ENCODE data around the gene GNL1. TPM values are rescaled to one million over a fixed set of nuclear protein-coding genes. Genes with fewer than 3 reads are reported as not detected.

Gene GNL1
- total and polyA plus RNA-seq, 10 of the 15 experiments (the other 5 are each of a cell fraction or from before 2014, with no cell fraction given): 0.18 to 64.5 (median 45.5) TPM

DNA sequence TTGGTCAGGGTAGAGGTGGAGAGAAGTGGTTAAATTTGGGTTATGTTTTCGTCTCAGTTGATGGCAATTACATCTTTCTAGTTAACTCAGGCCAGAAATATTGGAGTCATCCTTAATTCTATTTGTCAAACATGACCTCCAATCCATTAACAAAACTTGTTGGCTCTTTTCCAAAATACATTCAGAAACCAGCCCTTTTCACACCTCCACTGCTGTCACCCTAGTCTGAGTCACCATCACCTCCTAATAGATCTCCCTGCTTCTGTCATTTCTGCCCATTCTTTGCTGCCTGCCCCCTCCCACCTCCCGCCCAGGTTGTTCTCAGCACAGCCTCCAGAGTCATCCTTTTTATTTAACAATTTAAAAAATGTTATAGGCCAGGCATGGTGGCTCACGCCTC lies 12.0 kb upstream of the GNL1 start:
- Histone ChIP-seq H3K9ac (ENCODE audit: control insufficient read depth, insufficient read depth, low read length) (no peak overlapping the region), H3K27ac (ENCODE audit: control insufficient read depth, insufficient read depth) (no peak overlapping the region), H3K4me2 (ENCODE audit: control insufficient read depth, insufficient read depth) (no peak overlapping the region), H3K9me3 (replicated peaks; ENCODE audit: control insufficient read depth, insufficient read depth, low read length) (no peaks in the 10 kb centered on the region), H3K36me3 (ENCODE audit: control insufficient read depth in 2 of 2, insufficient read depth in 2 of 2, low read length in 1 of 2) (no peaks in the 10 kb centered on the region), H3K4me3 (no peak overlapping the region), H4K20me1 (ENCODE audit: control insufficient read depth, insufficient read depth) (no peaks in the 10 kb centered on the region), H3K27me3 (replicated peaks in 1 of 2; ENCODE audit: control insufficient read depth in 2 of 2, insufficient read depth in 2 of 2, low read length in 1 of 2) (no peaks in the 10 kb centered on the region), H3K79me2 (ENCODE audit: control insufficient read depth, insufficient read depth, low read length) (peaks cover 22% of the 10 kb centered on the region), H3K4me1 (ENCODE audit: control insufficient read depth, insufficient read depth, low read length) (peaks cover 15% of the 10 kb centered on the region), H2AFZ (ENCODE audit: control insufficient read depth, low read depth, low read length) (no peak overlapping the region)
- no TSS peak for BruUV-seq (replicated peaks)
- WGBS (ENCODE audit: insufficient coverage, insufficient replicate concordance, low lambda C conversion rate, missing lambda C conversion rate): 64% methylated on average over 3 of the region's 3 CpGs
- intact Hi-C loops (cut with micrococcal nuclease; ENCODE audit: unreplicated experiment) (no loop called here), in situ Hi-C loops (cut with MboI) (no loop called here)
- DNase-seq (ENCODE audit: low read depth, low spot score): no peak
- RAD21 ChIA-PET (ENCODE audit: unreplicated experiment): no interaction called here
- CTCF ChIA-PET: interaction anchor here (2.5 kb wide), 1 partner anchor 23 kb away, joined by 9 read pairs; no protein-coding TSS in a partner anchor
- TF ChIP-seq, protein P1, sequence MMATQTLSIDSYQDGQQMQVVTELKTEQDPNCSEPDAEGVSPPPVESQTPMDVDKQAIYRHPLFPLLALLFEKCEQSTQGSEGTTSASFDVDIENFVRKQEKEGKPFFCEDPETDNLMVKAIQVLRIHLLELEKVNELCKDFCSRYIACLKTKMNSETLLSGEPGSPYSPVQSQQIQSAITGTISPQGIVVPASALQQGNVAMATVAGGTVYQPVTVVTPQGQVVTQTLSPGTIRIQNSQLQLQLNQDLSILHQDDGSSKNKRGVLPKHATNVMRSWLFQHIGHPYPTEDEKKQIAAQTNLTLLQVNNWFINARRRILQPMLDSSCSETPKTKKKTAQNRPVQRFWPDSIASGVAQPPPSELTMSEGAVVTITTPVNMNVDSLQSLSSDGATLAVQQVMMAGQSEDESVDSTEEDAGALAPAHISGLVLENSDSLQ (IDR thresholded peaks at IDR 0.05): 0 out of 2 replicates have a peak, but pooled peaks have one; percentile 36
- TF ChIP-seq BCL11A (IDR thresholded peaks at IDR 0.05; ENCODE audit: low read depth, low read length) (no peak), SMAD1 (IDR thresholded peaks at IDR 0.05; ENCODE audit: low read depth, partially characterized antibody) (peak; percentile 67), IKZF1 (conservative IDR thresholded peaks at IDR 0.05) (0 out of 2 replicates have a peak, but pooled peaks have one; percentile 27), MTA2 (IDR thresholded peaks at IDR 0.05; ENCODE audit: low read depth) (peak; percentile 28; the same call in 1 of the 2 replicates), BHLHE40 (IDR thresholded peaks at IDR 0.05; ENCODE audit: borderline replicate concordance in 1 of 2, low read depth in 2 of 2, low read length in 1 of 2) (0 out of 4 replicates have a peak, but pooled peaks of 1 of the 2 experiments have one; percentile 17), ESRRA (IDR thresholded peaks at IDR 0.05; ENCODE audit: low read length) (no peak), DPF2 (IDR thresholded peaks at IDR 0.05) (0 out of 2 replicates have a peak, but pooled peaks have one; percentile 40), NR2F1 (conservative IDR thresholded peaks at IDR 0.05) (peak; percentile 45; the same call in 1 of the 2 replicates)
- TF ChIP-seq, protein P2, sequence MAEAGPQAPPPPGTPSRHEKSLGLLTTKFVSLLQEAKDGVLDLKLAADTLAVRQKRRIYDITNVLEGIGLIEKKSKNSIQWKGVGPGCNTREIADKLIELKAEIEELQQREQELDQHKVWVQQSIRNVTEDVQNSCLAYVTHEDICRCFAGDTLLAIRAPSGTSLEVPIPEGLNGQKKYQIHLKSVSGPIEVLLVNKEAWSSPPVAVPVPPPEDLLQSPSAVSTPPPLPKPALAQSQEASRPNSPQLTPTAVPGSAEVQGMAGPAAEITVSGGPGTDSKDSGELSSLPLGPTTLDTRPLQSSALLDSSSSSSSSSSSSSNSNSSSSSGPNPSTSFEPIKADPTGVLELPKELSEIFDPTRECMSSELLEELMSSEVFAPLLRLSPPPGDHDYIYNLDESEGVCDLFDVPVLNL (IDR thresholded peaks at IDR 0.05; ENCODE audit: low read depth, low read length): no peak
- FAIRE-seq: no peak
- POLR2A ChIA-PET: no interaction called here
- ATAC-seq: peak; percentile 34
- SMC1A ChIA-PET (ENCODE audit: uncharacterized antibody, unreplicated experiment): no interaction called here

Data from GM12878 (cell line).